NCI-H524 (cell line): ENCODE results near the gene MTHFR.

Experiments
- DNase-seq, 2 experiments: peaks; one replicate each; lab custom pipeline; 2025; lab: John Stamatoyannopoulos, UW

Gene MTHFR

DNA sequence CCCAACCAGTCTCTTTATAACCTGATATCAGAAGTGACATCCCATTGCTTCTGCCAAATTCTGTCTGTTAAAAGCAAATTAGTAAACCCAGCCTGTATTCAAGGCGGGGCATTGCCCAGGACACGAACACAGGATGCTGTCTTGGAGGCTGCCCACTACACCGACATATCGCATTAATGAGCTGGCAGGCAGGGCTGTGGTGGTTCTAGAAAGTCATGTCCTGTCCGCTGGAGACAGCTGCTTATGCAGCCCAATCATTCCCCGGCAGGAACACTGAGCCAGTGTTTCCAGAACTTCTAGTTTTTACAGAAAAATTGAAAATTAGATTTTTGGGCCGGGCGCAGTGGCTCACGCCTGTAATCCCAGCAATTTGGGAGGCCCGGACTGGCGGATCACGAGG, 24.5 kb downstream of the MTHFR start:
- DNase-seq: no peak

DNA sequence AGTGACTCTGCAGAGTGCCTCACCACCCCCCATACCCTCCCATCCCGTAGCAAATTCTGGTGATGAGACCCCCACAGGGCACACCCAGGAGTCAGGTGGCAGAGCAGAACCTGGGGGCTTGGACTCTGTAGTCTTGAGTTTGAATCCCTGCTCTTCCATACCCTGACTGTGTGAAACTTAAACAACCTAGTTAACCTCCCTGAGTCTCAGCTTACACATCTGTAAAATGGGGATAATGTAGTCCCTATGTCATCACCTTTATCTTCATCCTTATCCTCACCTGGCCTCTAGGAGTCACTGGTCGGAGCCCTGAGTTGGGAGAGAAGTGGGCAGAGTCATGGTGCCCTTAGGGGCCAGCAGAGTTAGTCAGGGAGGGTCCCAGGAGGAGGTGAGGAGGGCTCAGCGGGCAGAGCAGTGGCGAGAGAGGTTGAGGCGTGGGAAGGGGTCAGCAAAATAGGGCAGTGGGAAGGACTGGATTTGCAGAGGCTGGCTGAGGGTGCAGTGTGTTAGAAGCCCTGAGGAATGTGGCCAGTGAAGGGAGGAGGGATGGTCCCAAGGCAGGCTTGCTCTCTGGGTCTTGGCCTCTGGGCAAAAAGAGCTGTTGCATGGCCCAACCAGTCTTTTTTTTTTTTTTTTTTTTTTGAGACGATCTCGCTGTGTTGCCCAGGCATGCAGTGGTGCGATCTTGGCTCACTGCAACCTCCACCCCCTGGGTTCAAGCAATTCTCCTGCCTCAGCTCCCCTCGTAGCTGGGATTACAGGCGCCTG, 25.2 kb downstream of the MTHFR start:
- DNase-seq: no peak

DNA sequence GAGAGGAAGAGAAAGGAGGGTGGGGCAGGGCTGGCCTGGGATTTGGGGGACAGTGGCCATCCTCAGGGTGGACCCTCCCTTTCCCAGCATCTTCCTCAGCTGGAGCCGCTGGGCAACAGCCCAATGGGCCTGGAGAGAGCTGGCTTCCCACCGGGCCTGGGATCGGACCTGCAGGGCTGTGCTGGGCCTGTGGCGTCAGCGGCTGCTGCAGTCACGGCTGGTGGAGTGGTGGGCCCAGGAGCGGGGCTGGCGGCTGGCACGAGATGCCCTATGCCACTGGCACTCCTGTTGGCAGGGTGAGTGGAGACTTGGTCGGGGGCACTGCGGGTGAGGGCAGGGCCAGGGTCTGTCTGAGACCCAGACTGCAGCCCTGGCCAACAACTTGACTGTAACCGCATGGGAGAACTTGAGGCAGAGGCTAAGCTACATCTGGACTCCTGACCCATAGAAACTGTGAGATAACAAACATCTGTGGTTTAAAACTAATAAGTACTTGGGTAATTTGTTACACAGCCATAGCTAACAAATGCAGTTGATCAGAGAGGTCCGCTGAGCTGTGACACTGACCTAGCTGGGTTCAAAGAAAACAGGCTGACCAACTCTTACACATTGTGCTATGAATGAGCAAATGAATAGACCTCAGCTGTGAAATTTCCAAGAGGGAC, 25.9 kb downstream of the MTHFR start:
- DNase-seq: no peak

GRCh38 chr1:11778844-11779623, 26.7 kb downstream of the MTHFR start:
- DNase-seq: no peak

GRCh38 chr1:11778336-11778735, 27.4 kb downstream of the MTHFR start:
- no peak for DNase-seq

- DNase-seq: no peak
Observed at GRCh38 chr1:11777658-11778322, 28.0 kb downstream of the MTHFR start.

- DNase-seq: no peak
Observed at GRCh38 chr1:11774753-11775152, 31.0 kb downstream of the MTHFR start.

GRCh38 chr1:11772458-11772857, 33.3 kb downstream of the MTHFR start:
- DNase-seq: peak in 1 of 2 experiments; percentile 7

DNA sequence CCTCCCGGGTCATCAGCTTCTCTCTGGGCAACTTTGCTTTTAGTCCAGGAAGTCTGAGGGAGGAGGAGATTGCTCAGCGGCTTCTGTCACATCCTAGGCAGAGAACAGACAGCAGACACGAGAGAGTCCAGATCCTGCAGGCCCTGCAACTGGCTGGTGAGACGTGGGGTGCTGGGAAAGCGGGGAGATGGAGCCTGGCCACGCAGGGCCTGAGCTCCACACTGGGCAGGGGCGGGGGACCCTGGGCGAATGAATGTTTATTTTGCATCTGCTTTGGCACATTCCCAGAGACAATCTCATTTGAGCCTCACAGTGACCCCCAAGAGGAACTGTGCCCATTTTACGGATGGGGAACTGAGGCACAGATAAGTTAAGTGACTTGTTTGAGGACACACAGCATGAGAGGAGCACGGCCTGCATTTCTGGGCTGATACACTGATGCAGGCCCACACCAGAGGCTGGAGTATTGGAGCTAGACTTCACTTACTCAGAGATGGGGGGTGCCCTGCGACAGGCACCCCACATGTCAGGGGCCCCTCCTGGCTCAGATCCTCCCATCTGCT, 34.2 kb downstream of the MTHFR start:
- no peak for DNase-seq

DNA sequence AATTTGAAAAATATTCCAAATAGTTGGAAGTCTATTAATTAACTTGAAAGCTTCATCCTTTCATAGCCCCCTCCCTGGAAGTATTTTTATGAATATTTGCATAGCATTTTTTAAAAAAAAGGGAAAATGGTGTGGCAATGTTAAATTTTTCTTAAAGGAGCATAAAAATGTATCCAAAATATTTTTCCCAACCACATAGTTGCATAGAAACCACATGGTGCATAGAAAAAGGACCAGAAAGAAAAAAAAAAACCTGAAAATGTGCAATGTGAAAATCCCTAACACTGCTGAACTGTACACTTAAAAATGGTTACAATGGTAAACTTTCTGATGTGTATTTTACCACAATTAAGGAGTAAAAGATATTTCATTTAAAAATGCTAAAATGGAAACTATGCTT, 35.8 kb downstream of the MTHFR start:
- no peak for DNase-seq

DNA sequence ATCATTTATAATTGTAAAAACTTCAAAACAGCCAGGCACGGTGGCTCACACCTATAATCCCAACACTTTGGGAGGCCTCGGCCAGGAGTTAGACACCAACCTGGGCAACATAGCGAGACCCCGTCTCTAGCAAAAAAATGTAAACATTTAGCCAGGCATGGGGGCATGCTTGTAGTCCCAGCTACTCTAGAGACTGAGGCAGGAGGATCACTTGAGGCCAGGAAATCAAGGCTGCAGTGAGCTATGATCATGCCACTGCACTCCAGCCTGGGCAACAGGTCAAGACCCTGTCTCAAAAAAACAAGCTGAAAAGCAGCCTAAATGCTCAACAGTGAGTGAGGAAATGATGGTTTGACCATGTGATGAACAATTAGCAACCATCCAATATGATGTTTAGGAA, 36.5 kb downstream of the MTHFR start:
- no peak for DNase-seq

GRCh38 chr1:11768821-11769220, 36.9 kb downstream of the MTHFR start:
- DNase-seq: no peak

GRCh38 chr1:11767922-11768704, 37.7 kb downstream of the MTHFR start:
- DNase-seq: peak in 1 of 2 experiments; percentile 8

- no peak for DNase-seq
Observed at GRCh38 chr1:11766429-11766776, 39.4 kb downstream of the MTHFR start.

GRCh38 chr1:11765661-11766428, 39.9 kb downstream of the MTHFR start:
- DNase-seq: no peak

- DNase-seq: no peak
Observed at GRCh38 chr1:11764519-11764918, 41.2 kb downstream of the MTHFR start.

GRCh38 chr1:11764115-11764514, 41.6 kb downstream of the MTHFR start:
- DNase-seq: no peak

GRCh38 chr1:11761988-11762406, 43.8 kb downstream of the MTHFR start, which contains the start of gene C1orf167:
Gene C1orf167 (plus strand): TSS chr1:11762193. CDS start chr1:11764401, 2,208 bp downstream.
- DNase-seq: peak in 1 of 2 experiments; percentile 4

DNA sequence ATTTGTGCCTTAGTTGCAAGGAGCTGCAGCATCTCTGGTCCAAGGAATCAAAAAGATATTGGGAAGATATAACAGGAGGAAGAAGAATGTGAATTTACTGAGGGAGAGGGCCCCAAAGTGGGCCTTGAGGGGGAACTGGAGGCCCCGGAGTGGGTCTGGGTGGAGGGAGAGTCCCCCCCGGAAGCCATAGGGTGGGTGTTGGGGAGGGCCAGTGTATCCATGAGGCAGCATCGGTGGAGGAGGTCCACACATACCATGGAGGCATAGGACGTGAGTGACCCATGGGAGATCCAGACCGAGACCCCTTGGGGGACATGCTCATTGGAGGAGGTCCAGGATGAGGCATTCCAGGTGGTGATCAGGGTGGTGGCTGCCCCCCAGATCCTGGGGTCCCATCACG, 44.5 kb downstream of the MTHFR start:
- DNase-seq: no peak

- DNase-seq: no peak
Observed at GRCh38 chr1:11759791-11760190, 46.0 kb downstream of the MTHFR start.
